HEK293 (cell line): ENCODE measurements around the gene SKOR2.

ENCODE experiments used
- CTCF ChIA-PET: fragments of 350-600 bp; formaldehyde crosslinking; extraction: SDS; loops from one replicate; lab custom pipeline; 2021; ENCODE audit warnings: antibody characterized with exemption; lab: Yijun Ruan, JAX
- POLR2A ChIA-PET: fragments of 300-600 bp; formaldehyde crosslinking; extraction: SDS; loops from one replicate; lab custom pipeline; 2020; ENCODE audit warnings: antibody characterized with exemption, inconsistent platforms; lab: Yijun Ruan, JAX
- H3K27ac ChIP-seq: fragments of 200-500 bp; sonication (Bioruptor generic); 2 replicates; pipeline ENCODE4 v1.5.1; 2014; ENCODE audit warnings: low read depth, low read length, control low read depth, inconsistent platforms; ENCODE audit errors: extremely low read depth
- H3K36me3 ChIP-seq, 2 experiments: fragments of 200-500 bp in 1 of 2; sonication (Bioruptor generic) in 1 of 2; 1 replicate in 1 of 2; 2 replicates in 1 of 2; pipeline ENCODE4 v1.5.1; 2014 to 2017; ENCODE audit warnings: inconsistent platforms in 2 of 2, low read length in 2 of 2; ENCODE audit not compliant: control insufficient read depth in 2 of 2, insufficient read depth in 1 of 2
- H3K4me1 ChIP-seq: fragments of 200-500 bp; sonication (Bioruptor generic); 2 replicates; pipeline ENCODE4 v1.5.1; 2014; ENCODE audit warnings: mild to moderate bottlenecking, low read length, inconsistent platforms; ENCODE audit not compliant: control insufficient read depth, insufficient read depth
- H3K4me3 ChIP-seq: 2 replicates; pipeline ENCODE4 v1.5.1; 2011; ENCODE audit warnings: low read depth, mild to moderate bottlenecking, control low read depth, low read length, moderate library complexity
- H3K9me3 ChIP-seq: fragments of 200-500 bp; sonication (Bioruptor generic); 2 replicates; pipeline ENCODE4 v1.5.1; 2014; ENCODE audit warnings: low read depth, low read length, inconsistent platforms; ENCODE audit not compliant: control insufficient read depth, insufficient read depth
- ATF2 ChIP-seq: fragments of 450-650 bp; formaldehyde crosslinking; IDR thresholded peaks from 2 replicates; pipeline ENCODE4 v1.5.1; 2016; ENCODE audit warnings: missing biosample characterization, missing genetic modification characterization, low read depth
- KLF10 ChIP-seq: fragments of 450-650 bp; IDR thresholded peaks from 2 replicates; pipeline ENCODE4 v1.5.1; 2018; ENCODE audit warnings: missing biosample characterization, mild to moderate bottlenecking, missing genetic modification characterization
- KLF8 ChIP-seq: fragments of 450-650 bp; formaldehyde crosslinking; IDR thresholded peaks from 2 replicates; pipeline ENCODE4 v1.5.1; 2016; ENCODE audit warnings: missing biosample characterization, missing genetic modification characterization
- KLF9 ChIP-seq: fragments of 450-650 bp; formaldehyde crosslinking; IDR thresholded peaks from 2 replicates; pipeline ENCODE4 v1.5.1; 2016; ENCODE audit warnings: missing biosample characterization, missing genetic modification characterization, low read depth
- MEIS1 ChIP-seq: sonication (generic); formaldehyde crosslinking; IDR thresholded peaks from 2 replicates; pipeline ENCODE4 v1.8.1; 2022; ENCODE audit warnings: missing genetic modification reagents, mild to moderate bottlenecking, borderline replicate concordance
- ZFP41 ChIP-seq: fragments of 450-650 bp; formaldehyde crosslinking; IDR thresholded peaks from 2 replicates; pipeline ENCODE4 v1.5.1; 2016; ENCODE audit warnings: missing biosample characterization, missing genetic modification characterization, borderline replicate concordance
- ZIC2 ChIP-seq: fragments of 450-650 bp; formaldehyde crosslinking; IDR thresholded peaks from 2 replicates; pipeline ENCODE4 v1.5.1; 2016; ENCODE audit warnings: missing biosample characterization, missing genetic modification characterization
- ZNF10 ChIP-seq: fragments of 450-650 bp; formaldehyde crosslinking; IDR thresholded peaks from 2 replicates; pipeline ENCODE4 v1.5.1; 2017; ENCODE audit warnings: missing biosample characterization, missing genetic modification characterization
- ZNF184 ChIP-seq: fragments of 450-650 bp; IDR thresholded peaks from 2 replicates; pipeline ENCODE4 v1.5.1; 2018; ENCODE audit warnings: missing biosample characterization, mild to moderate bottlenecking, missing genetic modification characterization
- ZNF266 ChIP-seq: fragments of 450-650 bp; formaldehyde crosslinking; IDR thresholded peaks from 2 replicates; pipeline ENCODE4 v1.5.1; 2016; ENCODE audit warnings: missing biosample characterization, missing genetic modification characterization, low read depth
- ZNF311 ChIP-seq: fragments of 450-650 bp; formaldehyde crosslinking; IDR thresholded peaks from 2 replicates; pipeline ENCODE4 v1.5.1; 2017; ENCODE audit warnings: missing biosample characterization, missing genetic modification characterization, borderline replicate concordance
- ZNF335 ChIP-seq: fragments of 450-650 bp; formaldehyde crosslinking; conservative IDR thresholded peaks from 2 replicates; pipeline ENCODE4 v1.5.1; 2016; ENCODE audit warnings: missing biosample characterization, missing genetic modification characterization
- ZNF398 ChIP-seq: fragments of 450-650 bp; formaldehyde crosslinking; IDR thresholded peaks from 2 replicates; pipeline ENCODE4 v1.5.1; 2017; ENCODE audit warnings: missing biosample characterization, missing genetic modification characterization
- ZNF416 ChIP-seq: fragments of 450-650 bp; formaldehyde crosslinking; IDR thresholded peaks from 2 replicates; pipeline ENCODE4 v1.5.1; 2016; ENCODE audit warnings: missing biosample characterization, missing genetic modification characterization
- ZNF426 ChIP-seq: fragments of 450-650 bp; formaldehyde crosslinking; IDR thresholded peaks from 2 replicates; pipeline ENCODE4 v1.5.1; 2017; ENCODE audit warnings: missing biosample characterization, missing genetic modification characterization, mild to moderate bottlenecking, inconsistent platforms, moderate library complexity
- ZNF488 ChIP-seq: fragments of 450-650 bp; formaldehyde crosslinking; IDR thresholded peaks from 2 replicates; pipeline ENCODE4 v1.5.1; 2016; ENCODE audit warnings: missing biosample characterization, missing genetic modification characterization
- ZNF513 ChIP-seq: fragments of 450-650 bp; IDR thresholded peaks from 2 replicates; pipeline ENCODE4 v1.5.1; 2018; ENCODE audit warnings: missing biosample characterization, missing genetic modification characterization
- ZNF600 ChIP-seq: fragments of 450-650 bp; formaldehyde crosslinking; IDR thresholded peaks from 2 replicates; pipeline ENCODE4 v1.5.1; 2016; ENCODE audit warnings: missing biosample characterization, missing genetic modification characterization
- ZNF654 ChIP-seq: fragments of 450-650 bp; formaldehyde crosslinking; IDR thresholded peaks from 2 replicates; pipeline ENCODE4 v1.5.1; 2016; ENCODE audit warnings: low read depth, missing biosample characterization, missing genetic modification characterization
- ZNF701 ChIP-seq: fragments of 450-650 bp; formaldehyde crosslinking; IDR thresholded peaks from 2 replicates; pipeline ENCODE4 v1.5.1; 2016; ENCODE audit warnings: missing biosample characterization, missing genetic modification characterization

The SKOR2 gene

GRCh38 chr18:47247036-47247415 is 4.4 kb downstream of the SKOR2 start:
- Histone ChIP-seq H3K36me3 (no peaks in the 10 kb centered on the region), H3K27ac (no peak overlapping the region), H3K4me3 (no peak overlapping the region), H3K9me3 (peaks cover 5% of the 10 kb centered on the region), H3K4me1 (no peaks in the 10 kb centered on the region)
- CTCF ChIA-PET: interaction anchor here (0.7 to 1.2 kb wide), 3 partner anchors 15 to 46 kb away, joined by 3 to 5 read pairs (median 3); no protein-coding TSS in a partner anchor
- POLR2A ChIA-PET: no interaction called here
- TF ChIP-seq ZNF426 (tag by site-specific recombination): no peak

- H3K4me3 ChIP-seq: no peak overlapping the region
- peaks cover 5% of the 10 kb centered on the region for H3K9me3 ChIP-seq
- H3K4me1 ChIP-seq: no peaks in the 10 kb centered on the region
- no peak overlapping the region for H3K27ac ChIP-seq
- ChIA-PET POLR2A (interaction anchor here (0.7 kb wide), 1 partner anchor 95 kb away, joined by 4 read pairs; no protein-coding TSS in a partner anchor), CTCF (interaction anchor here (0.9 to 1.2 kb wide), 2 partner anchors 15 to 30 kb away, joined by 3 to 5 read pairs; no protein-coding TSS in a partner anchor)
- no peak for TF ChIP-seq ZNF266 (tag by site-specific recombination)
- no peak for TF ChIP-seq ATF2 (tag by site-specific recombination)
- TF ChIP-seq ZNF335 (tag by site-specific recombination): no peak
- TF ChIP-seq ZIC2 (tag by site-specific recombination): no peak
- TF ChIP-seq MEIS1 (CRISPR knock-in tag): no peak
- TF ChIP-seq ZNF311: no peak
- TF ChIP-seq ZNF488 (tag by site-specific recombination): no peak
- no peak for TF ChIP-seq ZNF513 (tag by site-specific recombination)
- no peak for TF ChIP-seq ZNF184
- TF ChIP-seq KLF8 (tag by site-specific recombination): no peak
- no peak for TF ChIP-seq KLF10 (tag by site-specific recombination)
- TF ChIP-seq ZNF10 (tag by site-specific recombination): no peak
- no peak for TF ChIP-seq ZNF654 (tag by site-specific recombination)
- H3K36me3 ChIP-seq: no peaks in the 10 kb centered on the region
These were observed 5.2 kb downstream of the SKOR2 start for GRCh38 chr18:47246027-47246971.

- Histone ChIP-seq H3K4me1 (no peaks in the 10 kb centered on the region), H3K36me3 (no peaks in the 10 kb centered on the region), H3K9me3 (peaks cover 5% of the 10 kb centered on the region), H3K4me3 (no peak overlapping the region), H3K27ac (no peak overlapping the region)
- CTCF ChIA-PET: no interaction called here
- POLR2A ChIA-PET: no interaction called here
- no peak for TF ChIP-seq ZFP41 (tag by site-specific recombination)
- no peak for TF ChIP-seq ZNF398
- TF ChIP-seq ZNF600 (tag by site-specific recombination): no peak
- TF ChIP-seq ZNF416: no peak
- TF ChIP-seq KLF9 (tag by site-specific recombination): no peak
- TF ChIP-seq ZNF701: no peak
These were observed 7.4 kb downstream of the SKOR2 start for GRCh38 chr18:47244086-47244485.
